DND-41 (cell line): ENCODE measurements around the gene ARMH3.

Experiments
- ATAC-seq: fragments of 200-7000 bp; cut with Tn5 transposase; 3 replicates; pipeline ENCODE4 v1.9.1; 2021; ENCODE audit warnings: low read depth; ENCODE audit not compliant: insufficient read depth
- DNase-seq: peaks from one replicate; pipeline ENCODE4 v3.0.0-alpha.2; 2020
- H2AFZ ChIP-seq: 2 replicates; pipeline ENCODE4 v1.6.0; 2012; ENCODE audit warnings: low read depth, low read length
- H3K27ac ChIP-seq: 2 replicates; pipeline ENCODE4 v1.5.1; 2012; ENCODE audit warnings: low read length, inconsistent platforms
- H3K27me3 ChIP-seq: fragments of 200-600 bp; sonication (generic); 2 replicates; pipeline ENCODE4 v1.6.0; 2012; ENCODE audit warnings: low read length, mild to moderate bottlenecking, inconsistent platforms; ENCODE audit not compliant: insufficient read depth, poor library complexity
- H3K36me3 ChIP-seq: 2 replicates; pipeline ENCODE4 v1.5.1; 2012; ENCODE audit warnings: low read length, inconsistent platforms; ENCODE audit not compliant: insufficient read depth
- H3K4me1 ChIP-seq: 2 replicates; pipeline ENCODE4 v1.5.1; 2012; ENCODE audit warnings: mild to moderate bottlenecking, low read length; ENCODE audit not compliant: insufficient read depth
- H3K4me2 ChIP-seq: 2 replicates; pipeline ENCODE4 v1.6.0; 2012; ENCODE audit warnings: mild to moderate bottlenecking, moderate library complexity, low read length, inconsistent platforms; ENCODE audit not compliant: insufficient read depth
- H3K4me3 ChIP-seq, 2 experiments: fragments of 200-600 bp in 1 of 2; shearing (Covaris generic) in 1 of 2; 2 replicates each; pipeline ENCODE4 v1.5.1; 2012 to 2016; ENCODE audit warnings: inconsistent platforms in 2 of 2, low read length in 2 of 2, mild to moderate bottlenecking in 2 of 2, low read depth in 1 of 2, moderate library complexity in 1 of 2
- H3K79me2 ChIP-seq: 2 replicates; pipeline ENCODE4 v1.6.0; 2012; ENCODE audit warnings: low read length, inconsistent platforms; ENCODE audit not compliant: insufficient read depth
- H3K9ac ChIP-seq: 2 replicates; pipeline ENCODE4 v1.6.0; 2012; ENCODE audit warnings: low read depth, mild to moderate bottlenecking, inconsistent platforms, low read length, moderate library complexity
- H3K9me3 ChIP-seq: 2 replicates; pipeline ENCODE4 v1.5.1; 2012; ENCODE audit warnings: low read length, moderate library complexity, mild to moderate bottlenecking, inconsistent platforms; ENCODE audit not compliant: insufficient read depth, severe bottlenecking
- H4K20me1 ChIP-seq: 2 replicates; pipeline ENCODE4 v1.6.0; 2012; ENCODE audit warnings: low read length; ENCODE audit not compliant: insufficient read depth
- CTCF ChIP-seq: IDR thresholded peaks from 2 replicates; pipeline ENCODE4 v1.5.1; 2012; ENCODE audit warnings: borderline replicate concordance, low read length, moderate library complexity, mild to moderate bottlenecking; ENCODE audit not compliant: poor library complexity, severe bottlenecking; ENCODE audit errors: extremely low read depth
- EZH2 ChIP-seq: IDR thresholded peaks from 3 replicates; pipeline ENCODE4 v1.6.1; 2012; ENCODE audit warnings: borderline replicate concordance, low read depth, mild to moderate bottlenecking, moderate library complexity, low read length, inconsistent platforms; ENCODE audit not compliant: severe bottlenecking

The ARMH3 gene

GRCh38 chr10:101952191-101952590 is 103.8 kb downstream of the ARMH3 start:
- H2AFZ ChIP-seq: no peak overlapping the region
- ATAC-seq (no peak), DNase-seq (no peak)
- H3K79me2 ChIP-seq: no peaks in the 10 kb centered on the region
- TF ChIP-seq CTCF (no peak), EZH2 (no peak)
- no peaks in the 10 kb centered on the region for H4K20me1 ChIP-seq
- no peak overlapping the region for H3K4me3 ChIP-seq
- peaks cover 56% of the 10 kb centered on the region for H3K36me3 ChIP-seq
- H3K4me1 ChIP-seq: no peaks in the 10 kb centered on the region
- no peak overlapping the region for H3K4me2 ChIP-seq
- no peaks in the 10 kb centered on the region for H3K27me3 ChIP-seq
- no peaks in the 10 kb centered on the region for H3K9me3 ChIP-seq
- no peak overlapping the region for H3K27ac ChIP-seq
- no peak overlapping the region for H3K9ac ChIP-seq

- Histone ChIP-seq H3K4me1 (no peaks in the 10 kb centered on the region), H2AFZ (no peak overlapping the region), H3K9ac (no peak overlapping the region), H3K27ac (no peak overlapping the region), H3K4me2 (no peak overlapping the region), H3K36me3 (peaks cover 38% of the 10 kb centered on the region), H3K9me3 (no peaks in the 10 kb centered on the region), H3K79me2 (no peaks in the 10 kb centered on the region), H3K4me3 (no peak overlapping the region), H4K20me1 (no peaks in the 10 kb centered on the region), H3K27me3 (no peaks in the 10 kb centered on the region)
- DNase-seq (no peak), ATAC-seq (no peak)
- no peak for TF ChIP-seq EZH2
- TF ChIP-seq CTCF: no peak
Observed at GRCh38 chr10:101950213-101950612, 105.8 kb downstream of the ARMH3 start.

- Histone ChIP-seq H3K27ac (no peak overlapping the region), H4K20me1 (no peaks in the 10 kb centered on the region), H3K9ac (no peak overlapping the region), H3K4me1 (no peaks in the 10 kb centered on the region), H3K9me3 (no peaks in the 10 kb centered on the region), H2AFZ (no peak overlapping the region), H3K27me3 (no peaks in the 10 kb centered on the region), H3K4me2 (no peak overlapping the region), H3K36me3 (peaks cover 32% of the 10 kb centered on the region), H3K79me2 (0 out of 2 replicates have a peak, but pooled peaks cover 2% of the 10 kb centered on the region), H3K4me3 (no peak overlapping the region)
- no peak for TF ChIP-seq CTCF
- no peak for TF ChIP-seq EZH2
- DNase-seq: no peak
- no peak for ATAC-seq
Observed at GRCh38 chr10:101941871-101942270, 114.1 kb downstream of the ARMH3 start.

- Histone ChIP-seq H3K4me2 (no peak overlapping the region), H3K9ac (no peak overlapping the region), H2AFZ (no peak overlapping the region), H3K9me3 (no peaks in the 10 kb centered on the region), H3K36me3 (peaks cover 32% of the 10 kb centered on the region), H3K4me3 (no peak overlapping the region), H3K4me1 (no peaks in the 10 kb centered on the region), H3K27ac (no peak overlapping the region), H3K79me2 (0 out of 2 replicates have a peak, but pooled peaks cover 2% of the 10 kb centered on the region), H3K27me3 (no peaks in the 10 kb centered on the region), H4K20me1 (no peaks in the 10 kb centered on the region)
- TF ChIP-seq CTCF: no peak
- TF ChIP-seq EZH2: no peak
- no peak for DNase-seq
- ATAC-seq: no peak
Observed at GRCh38 chr10:101940916-101941315, 115.1 kb downstream of the ARMH3 start.
